ENCODE results near the gene FAM47B. TPM values are rescaled to one million over a fixed set of nuclear protein-coding genes. Genes with fewer than 3 reads are reported as not detected.

The FAM47B gene
- polyA plus RNA-seq, 2 of the 4 experiments (the other 2 are of a cell fraction) = not detected

GRCh38 chrX:34909151-34909550 lies 33.4 kb upstream of the FAM47B start:
- ChIA-PET CTCF (no interaction called here), POLR2A (no interaction called here)

DNA sequence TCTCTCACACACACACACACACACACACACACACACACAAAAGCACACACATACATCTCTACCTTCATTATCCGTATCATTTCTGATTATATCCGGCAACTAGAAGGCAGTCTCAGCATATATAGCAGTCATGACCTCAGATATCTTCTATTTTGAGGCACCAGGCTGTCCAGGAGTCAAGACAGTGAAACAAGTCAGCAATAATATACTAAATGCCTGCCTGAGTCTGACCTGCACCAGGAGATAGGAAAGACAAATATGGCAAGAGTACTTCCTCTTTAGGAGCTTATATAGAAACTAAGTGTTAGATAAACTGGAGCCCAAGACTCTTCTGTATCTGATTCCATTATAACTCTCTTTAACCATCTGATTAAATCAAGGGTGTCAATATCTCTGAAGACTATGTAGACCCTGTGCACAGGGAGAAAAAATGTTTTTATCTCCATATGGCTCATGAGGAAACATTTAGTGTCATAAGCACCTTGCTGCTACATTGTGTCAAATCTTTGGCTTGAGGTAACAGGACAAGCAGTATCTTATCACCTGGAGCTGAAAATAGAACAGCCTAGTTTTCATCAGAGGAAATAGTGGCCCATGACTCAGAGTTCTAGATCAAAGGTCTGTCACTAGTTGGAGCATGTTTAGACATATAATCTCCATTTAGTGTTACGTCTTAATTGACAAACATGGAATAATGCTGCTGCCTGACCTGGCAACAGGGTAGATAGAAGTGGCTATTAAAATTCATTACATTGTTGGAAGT lies 27.0 kb upstream of the FAM47B start:
- ChIA-PET POLR2A (no interaction called here), CTCF (no interaction called here)
- 65% methylated on average over 3 of the region's 3 CpGs for WGBS (ENCODE audit: missing lambda C conversion rate)
- FAIRE-seq = peak; percentile 81
- Histone ChIP-seq H3K4me2 (no peak overlapping the region), H3K4me3 (no peak overlapping the region), H3K27ac (peak overlapping the region in 1 of 2 experiments; percentile 26; a peak in 1 of 6 replicates), H3K9me3 (no peaks in the 10 kb centered on the region), H3K4me1 (peaks cover 31% of the 10 kb centered on the region)
- ATAC-seq = no peak
- no peak for TF ChIP-seq HDAC2 (IDR thresholded peaks at IDR 0.05)
- TF ChIP-seq ZFP36 (IDR thresholded peaks at IDR 0.05; ENCODE audit: borderline replicate concordance, partially characterized antibody) = no peak
- no peak for TF ChIP-seq USF2 (IDR thresholded peaks at IDR 0.05)
- TF ChIP-seq MAFK (IDR thresholded peaks at IDR 0.05; ENCODE audit: partially characterized antibody) = no peak
- no peak for TF ChIP-seq CHD2 (IDR thresholded peaks at IDR 0.05; ENCODE audit: low read length, partially characterized antibody)
- no peak for TF ChIP-seq CBX8 (IDR thresholded peaks at IDR 0.05)
- DNase-seq (ENCODE audit: low read depth in 1 of 2, low spot score in 1 of 2) = no peak

More at GRCh38 chrX:34909151-34909550, 33.4 kb upstream of the FAM47B start:
- DNase-seq (ENCODE audit: low read depth in 1 of 2, low spot score in 1 of 2) (no peak), ATAC-seq (no peak), FAIRE-seq (no peak)
- no peak overlapping the region for H3K4me2 ChIP-seq
- 56% methylated on average over 2 of the region's 2 CpGs for WGBS (ENCODE audit: missing lambda C conversion rate)
- H3K4me1 ChIP-seq = no peaks in the 10 kb centered on the region
- TF ChIP-seq TFCP2L1 (CRISPR knock-in tag; IDR thresholded peaks at IDR 0.05) (no peak), POLR2A (IDR thresholded peaks at IDR 0.05; ENCODE audit: low read length) (no peak), RARB (CRISPR knock-in tag; IDR thresholded peaks at IDR 0.05) (no peak), CBX2 (IDR thresholded peaks at IDR 0.05; ENCODE audit: borderline replicate concordance, low read depth) (no peak)
- no peak overlapping the region for H3K27ac ChIP-seq
- no peaks in the 10 kb centered on the region for H3K9me3 ChIP-seq
- no peak overlapping the region for H3K4me3 ChIP-seq

GRCh38 chrX:34917146-34917545 lies 25.4 kb upstream of the FAM47B start:
- peak overlapping the region; percentile 64 for H3K4me2 ChIP-seq
- DNase-seq (ENCODE audit: low read depth in 1 of 2, low spot score in 1 of 2) = no peak
- peak overlapping the region; percentile 25; the same call in 1 of the 3 replicates for H3K4me3 ChIP-seq
- no peak for ATAC-seq
- H3K9me3 ChIP-seq = no peaks in the 10 kb centered on the region
- FAIRE-seq = peak; percentile 61
- peaks cover 31% of the 10 kb centered on the region for H3K4me1 ChIP-seq
- no peak for TF ChIP-seq TFCP2L1 (CRISPR knock-in tag; IDR thresholded peaks at IDR 0.05)
- ChIA-PET POLR2A (no interaction called here), CTCF (no interaction called here)
- peak overlapping the region; percentile 59 to 82 for H3K27ac ChIP-seq
- WGBS (ENCODE audit: missing lambda C conversion rate) = 63% methylated on average over 1 of the region's 1 CpG

- CTCF ChIA-PET = interaction anchor here (0.6 to 1.8 kb wide), 13 partner anchors 10 to 314 kb away, joined by 3 to 14 read pairs (median 3); no protein-coding TSS in a partner anchor
Observed at GRCh38 chrX:34918091-34918736, 24.4 kb upstream of the FAM47B start.

DNA sequence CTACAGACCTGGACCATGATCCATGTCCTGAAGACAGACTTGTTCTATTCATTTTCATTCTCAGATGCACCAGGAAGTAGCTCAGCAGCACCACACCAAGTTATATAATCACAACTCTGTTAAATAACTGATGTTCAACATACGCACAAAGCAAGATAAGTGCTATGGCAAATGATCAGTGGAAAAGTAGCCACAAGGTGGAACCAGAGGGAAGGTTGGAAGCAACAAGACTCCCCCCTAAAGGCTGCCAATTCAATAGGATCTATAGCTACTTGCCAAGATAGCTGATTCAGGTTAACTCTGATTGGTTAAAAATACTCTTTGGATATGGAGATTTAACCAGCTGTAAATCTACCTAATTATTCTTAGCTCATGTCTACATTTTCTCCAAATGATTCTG lies 23.7 kb upstream of the FAM47B start:
- no peak overlapping the region for H3K4me3 ChIP-seq
- FAIRE-seq (peak; percentile 99), DNase-seq (ENCODE audit: low read depth in 1 of 2, low spot score in 1 of 2) (peak; percentile 29 to 70), ATAC-seq (peak; percentile 86 to 94)
- TF ChIP-seq FOSB (CRISPR knock-in tag; IDR thresholded peaks at IDR 0.05) (no peak), CTCF (IDR thresholded peaks at IDR 0.05) (peak; percentile 58), RAD21 (conservative IDR thresholded peaks at IDR 0.05 in 1 of 2, IDR thresholded peaks at IDR 0.05 in 1 of 2) (peak; percentile 68 to 72), SMC3 (IDR thresholded peaks at IDR 0.05) (peak; percentile 78)
- peak overlapping the region; percentile 64 for H3K4me2 ChIP-seq
- H3K9me3 ChIP-seq = no peaks in the 10 kb centered on the region
- POLR2A ChIA-PET = no interaction called here
- H3K27ac ChIP-seq = peak overlapping the region; percentile 59 to 82
- CTCF ChIA-PET = interaction anchor here (0.6 to 1.8 kb wide), 15 partner anchors 10 to 825 kb away, joined by 3 to 14 read pairs (median 3); no protein-coding TSS in a partner anchor
- WGBS (ENCODE audit: missing lambda C conversion rate) = 0% methylated on average over 1 of the region's 1 CpG
- peaks cover 31% of the 10 kb centered on the region for H3K4me1 ChIP-seq

More at GRCh38 chrX:34918091-34918736, 24.4 kb upstream of the FAM47B start:
- H3K27ac ChIP-seq = peak overlapping the region; percentile 59 to 82
- DNase-seq (ENCODE audit: low read depth in 1 of 2, low spot score in 1 of 2) (peak; percentile 8 to 42), FAIRE-seq (peak; percentile 68), ATAC-seq (peak; percentile 87)
- peak overlapping the region; percentile 64 for H3K4me2 ChIP-seq
- TF ChIP-seq FOSL2 (IDR thresholded peaks at IDR 0.05) (0 out of 2 replicates have a peak, but pooled peaks have one; percentile 73), FOSL2 (CRISPR knock-in tag; IDR thresholded peaks at IDR 0.05) (peak; percentile 80), JUNB (IDR thresholded peaks at IDR 0.05) (peak; percentile 40; the same call in 1 of the 2 replicates)
- TF ChIP-seq, protein P1, sequence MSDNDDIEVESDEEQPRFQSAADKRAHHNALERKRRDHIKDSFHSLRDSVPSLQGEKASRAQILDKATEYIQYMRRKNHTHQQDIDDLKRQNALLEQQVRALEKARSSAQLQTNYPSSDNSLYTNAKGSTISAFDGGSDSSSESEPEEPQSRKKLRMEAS (IDR thresholded peaks at IDR 0.05) = no peak
- POLR2A ChIA-PET = no interaction called here
- 12% methylated on average over 5 of the region's 5 CpGs for WGBS (ENCODE audit: missing lambda C conversion rate)
- H3K4me1 ChIP-seq = peaks cover 31% of the 10 kb centered on the region
- H3K4me3 ChIP-seq = peak overlapping the region; percentile 25; the same call in 1 of the 3 replicates
- H3K9me3 ChIP-seq = no peaks in the 10 kb centered on the region
